HepG2 (cell line): Measurements from ENCODE around the gene ZNF148. TPM values are rescaled to one million over a fixed set of nuclear protein-coding genes. Genes with fewer than 3 reads are reported as not detected.

Source experiments
- CENPT ChIP-seq: sonication (generic); formaldehyde crosslinking; IDR thresholded peaks from 2 replicates; pipeline ENCODE4 v1.8.0; 2022; ENCODE audit warnings: low read depth, mild to moderate bottlenecking, moderate library complexity, missing genetic modification reagents
- CTCF ChIP-seq: sonication (generic); formaldehyde crosslinking; IDR thresholded peaks from 2 replicates; pipeline ENCODE4 v1.5.0; 2020; ENCODE audit warnings: mild to moderate bottlenecking, missing genetic modification reagents, moderate library complexity
- ELF4 ChIP-seq: sonication (generic); formaldehyde crosslinking; IDR thresholded peaks from 2 replicates; pipeline ENCODE4 v1.5.0; 2020; ENCODE audit warnings: missing genetic modification reagents, mild to moderate bottlenecking, moderate library complexity, borderline replicate concordance
- ETV5 ChIP-seq: IDR thresholded peaks from 2 replicates; pipeline ENCODE4 v1.6.1; 2018; ENCODE audit warnings: missing biosample characterization, missing genetic modification reagents, inconsistent platforms, borderline replicate concordance
- FOXA1 ChIP-seq, 2 experiments: fragments of 450-650 bp in 1 of 2; sonication (generic) in 1 of 2; formaldehyde crosslinking in 1 of 2; IDR thresholded peaks; 2 replicates each; pipeline versions ENCODE4 v1.4.0 to v1.6.1; 2016 to 2020; ENCODE audit warnings: missing genetic modification reagents in 1 of 2
- FOXP1 ChIP-seq, 2 experiments: fragments of 450-650 bp in 1 of 2; IDR thresholded peaks; 2 replicates each; pipeline ENCODE4 v1.6.1; 2017 to 2018; ENCODE audit warnings: antibody characterized with exemption in 1 of 2
- IRF2 ChIP-seq: IDR thresholded peaks from 2 replicates; pipeline ENCODE4 v1.6.1; 2018; ENCODE audit warnings: missing genetic modification reagents, missing compliant biosample characterization
- KDM3A ChIP-seq: IDR thresholded peaks from 2 replicates; pipeline ENCODE4 v1.6.1; 2018; ENCODE audit warnings: low read depth, missing compliant biosample characterization
- MYNN ChIP-seq: sonication (generic); formaldehyde crosslinking; IDR thresholded peaks from 2 replicates; pipeline ENCODE4 v1.4.0; 2020; ENCODE audit warnings: mild to moderate bottlenecking, low read depth, missing genetic modification reagents
- NCOA1 ChIP-seq: sonication (generic); formaldehyde crosslinking; IDR thresholded peaks from 2 replicates; pipeline ENCODE4 v1.9.0; 2021; ENCODE audit warnings: missing genetic modification reagents
- PHF5A ChIP-seq: IDR thresholded peaks from one replicate; pipeline ENCODE4 v1.6.1; 2018; ENCODE audit warnings: low read depth, missing genetic modification reagents; ENCODE audit not compliant: unreplicated experiment
- PRPF4 ChIP-seq: fragments of 200-400 bp; formaldehyde crosslinking; IDR thresholded peaks from 2 replicates; pipeline ENCODE4 v1.6.1; 2016; ENCODE audit warnings: low read length, low read depth; ENCODE audit not compliant: poor library complexity, severe bottlenecking
- REST ChIP-seq, 2 experiments: IDR thresholded peaks; 2 replicates each; pipeline ENCODE4 v1.6.1; 2011 to 2012; ENCODE audit warnings: low read length in 2 of 2, borderline replicate concordance in 1 of 2, low read depth in 1 of 2, mild to moderate bottlenecking in 1 of 2, moderate library complexity in 1 of 2
- U2AF2 ChIP-seq: fragments of 200-400 bp; formaldehyde crosslinking; IDR thresholded peaks from 2 replicates; pipeline ENCODE4 v1.6.1; 2017; ENCODE audit warnings: low read depth, mild to moderate bottlenecking, low read length
- ZBTB37 ChIP-seq: sonication (generic); formaldehyde crosslinking; IDR thresholded peaks from 2 replicates; pipeline ENCODE4 v1.4.0; 2020; ENCODE audit warnings: mild to moderate bottlenecking, missing genetic modification reagents
- ZNF12 ChIP-seq: sonication (generic); formaldehyde crosslinking; IDR thresholded peaks from 2 replicates; pipeline ENCODE4 v1.5.0; 2020; ENCODE audit warnings: missing genetic modification reagents
- ZNF362 ChIP-seq: sonication (generic); formaldehyde crosslinking; IDR thresholded peaks from 2 replicates; pipeline ENCODE4 v1.4.0; 2020; ENCODE audit warnings: missing genetic modification reagents, mild to moderate bottlenecking, borderline replicate concordance
- ZNF556 ChIP-seq: sonication (generic); formaldehyde crosslinking; IDR thresholded peaks from 2 replicates; pipeline ENCODE4 v1.4.0; 2020; ENCODE audit warnings: mild to moderate bottlenecking, missing genetic modification reagents, borderline replicate concordance
- ZNF782 ChIP-seq: sonication (generic); formaldehyde crosslinking; IDR thresholded peaks from 2 replicates; pipeline ENCODE4 v1.4.0; 2020; ENCODE audit warnings: missing genetic modification reagents, mild to moderate bottlenecking, borderline replicate concordance
- polyA plus RNA-seq, 8 experiments: library from polyadenylated mRNA; depleted of rRNA in 3 of 8; stranded (reverse) in 7 of 8; unstranded in 1 of 8; fragments of >200 nt; fragmentation: Illumina TruSeq in 4 of 8; extraction: Trizol in 4 of 8; gene quantifications; 2 replicates each; pipeline versions ENCODE4 v1.2.1 to v1.2.3, GENCODE V29; 2011 to 2016; ENCODE audit warnings: low read depth in 4 of 8, missing spikeins in 1 of 8, mixed read lengths in 1 of 8; ENCODE audit not compliant: insufficient read depth in 1 of 8
- total RNA-seq, 5 experiments: library from RNA; depleted of rRNA; stranded (reverse); fragments of >200 nt; fragmentation: Illumina TruSeq; extraction: Trizol; gene quantifications; 2 replicates each; pipeline ENCODE4 v1.2.3, GENCODE V29; 2016; ENCODE audit warnings: low read depth in 1 of 5

Gene ZNF148
- total and polyA plus RNA-seq, 2 of the 13 experiments (the other 11 are each of a cell fraction or from before 2014, with no cell fraction given) = 10.6 to 36.1 TPM

- peak; percentile 38; the same call in 1 of the 2 replicates for TF ChIP-seq ZNF362 (CRISPR knock-in tag)
- TF ChIP-seq FOXA1 (IDR thresholded peaks at IDR 0.05) = no peak
- TF ChIP-seq FOXA1 (CRISPR knock-in tag; IDR thresholded peaks at IDR 0.05) = 0 out of 2 replicates have a peak, but pooled peaks have one; percentile 16
- TF ChIP-seq MYNN (CRISPR knock-in tag) = no peak
- peak; percentile 52; the same call in 1 of the 2 replicates for TF ChIP-seq ZNF782 (CRISPR knock-in tag)
- TF ChIP-seq KDM3A (CRISPR knock-in tag) = peak; percentile 94; the same call in 1 of the 2 replicates
- TF ChIP-seq CTCF (CRISPR knock-in tag) = peak; percentile 39; the same call in 1 of the 2 replicates
- no peak; the same call in 1 of the 2 replicates for TF ChIP-seq ZNF12 (CRISPR knock-in tag)
- TF ChIP-seq REST (IDR thresholded peaks at IDR 0.05; ENCODE audit: borderline replicate concordance in 1 of 2, low read depth in 1 of 2, low read length in 2 of 2) = no peak
- TF ChIP-seq FOXP1 (IDR thresholded peaks at IDR 0.05) = no peak
- peak; percentile 42; the same call in 1 of the 2 replicates for TF ChIP-seq FOXP1 (CRISPR knock-in tag; IDR thresholded peaks at IDR 0.05)
- no peak for TF ChIP-seq CENPT (CRISPR knock-in tag)
- peak; percentile 80; the same call in 1 of the 2 replicates for TF ChIP-seq ZNF556 (CRISPR knock-in tag)
- no peak for TF ChIP-seq ZBTB37 (CRISPR knock-in tag)
- peak; percentile 68; the same call in 1 of the 2 replicates for TF ChIP-seq U2AF2
- peak; percentile 31; the same call in 1 of the 2 replicates for TF ChIP-seq NCOA1 (CRISPR knock-in tag)
- no peak for TF ChIP-seq ELF4 (CRISPR knock-in tag)
- peak; percentile 76; the same call in 1 of the 2 replicates for TF ChIP-seq ETV5
- TF ChIP-seq IRF2 (CRISPR knock-in tag) = peak; percentile 75
- no peak for TF ChIP-seq PHF5A
- TF ChIP-seq PRPF4 = peak; percentile 65
Observed at GRCh38 chr3:125374996-125375941, at the start of gene ZNF148 (continued).
